Thymus (tissue), 11 donors: ENCODE measurements around the gene ZNF594. TPM values are rescaled to one million over a fixed set of nuclear protein-coding genes. Genes with fewer than 3 reads are reported as not detected.
A peak's percentile ranks its signal among the peaks of the same experiment; 100 is the strongest.
"Not testable (repeated sequence)": the region's sequence is repeated elsewhere in the genome, so short reads cannot be mapped to it uniquely, and the experiment has no call there.

ENCODE experiments used
- DNase-seq, 9 donors: peaks; one replicate each; pipeline ENCODE4 v3.0.0-alpha.2; 2013; ENCODE audit warnings: low spot score in 9 of 9, low read depth in 6 of 9, missing footprints in 1 of 9
- H3K27ac ChIP-seq, 2 donors: one replicate each; pipeline ENCODE4 v1.5.1; 2013; ENCODE audit warnings: control low read depth in 1 of 2, low read depth in 1 of 2, low read length in 1 of 2, mild to moderate bottlenecking in 1 of 2, moderate library complexity in 1 of 2
- H3K27me3 ChIP-seq, 2 donors: one replicate each; pipeline ENCODE4 v1.5.1; 2013; ENCODE audit warnings: low read length in 1 of 2; ENCODE audit not compliant: control insufficient read depth in 2 of 2, insufficient read depth in 1 of 2
- H3K36me3 ChIP-seq, 2 donors: one replicate each; pipeline ENCODE4 v1.5.1; 2013; ENCODE audit warnings: low read length in 1 of 2, mild to moderate bottlenecking in 1 of 2, moderate library complexity in 1 of 2; ENCODE audit not compliant: control insufficient read depth in 2 of 2, insufficient read depth in 2 of 2
- H3K4me1 ChIP-seq, 2 donors: one replicate each; pipeline ENCODE4 v1.5.1; 2013; ENCODE audit warnings: low read length in 2 of 2; ENCODE audit not compliant: control insufficient read depth in 2 of 2, insufficient read depth in 2 of 2
- H3K4me3 ChIP-seq, 2 donors: one replicate each; pipeline ENCODE4 v1.5.1; 2013; ENCODE audit warnings: low read length in 2 of 2, control low read depth in 1 of 2, mild to moderate bottlenecking in 1 of 2
- H3K9me3 ChIP-seq, 2 donors: one replicate each; pipeline ENCODE4 v1.5.1; 2013; ENCODE audit warnings: low read length in 1 of 2, mild to moderate bottlenecking in 1 of 2; ENCODE audit not compliant: control insufficient read depth in 2 of 2, insufficient read depth in 1 of 2
- WGBS: extraction: QIAGEN DNeasy Blood & Tissue Kit; methylation state at CpG from one replicate; pipeline ENCODE4 v1.1.7; 2013; 5-methylcytosine and 5-hydroxymethylcytosine counted together
- polyA plus RNA-seq: library from polyadenylated mRNA; stranded (reverse); fragments of 200-250 nt; gene quantifications from one replicate; pipeline ENCODE4 v1.2.3, GENCODE V29; 2013
- total RNA-seq: library from RNA; stranded (reverse); fragments of 120-200 nt; gene quantifications from one replicate; pipeline ENCODE4 v1.2.4, GENCODE V29; 2013
- donor health status: healthy.

The ZNF594 gene
- total and polyA plus RNA-seq, 2 donors: 5.0 to 12.2 TPM

DNA sequence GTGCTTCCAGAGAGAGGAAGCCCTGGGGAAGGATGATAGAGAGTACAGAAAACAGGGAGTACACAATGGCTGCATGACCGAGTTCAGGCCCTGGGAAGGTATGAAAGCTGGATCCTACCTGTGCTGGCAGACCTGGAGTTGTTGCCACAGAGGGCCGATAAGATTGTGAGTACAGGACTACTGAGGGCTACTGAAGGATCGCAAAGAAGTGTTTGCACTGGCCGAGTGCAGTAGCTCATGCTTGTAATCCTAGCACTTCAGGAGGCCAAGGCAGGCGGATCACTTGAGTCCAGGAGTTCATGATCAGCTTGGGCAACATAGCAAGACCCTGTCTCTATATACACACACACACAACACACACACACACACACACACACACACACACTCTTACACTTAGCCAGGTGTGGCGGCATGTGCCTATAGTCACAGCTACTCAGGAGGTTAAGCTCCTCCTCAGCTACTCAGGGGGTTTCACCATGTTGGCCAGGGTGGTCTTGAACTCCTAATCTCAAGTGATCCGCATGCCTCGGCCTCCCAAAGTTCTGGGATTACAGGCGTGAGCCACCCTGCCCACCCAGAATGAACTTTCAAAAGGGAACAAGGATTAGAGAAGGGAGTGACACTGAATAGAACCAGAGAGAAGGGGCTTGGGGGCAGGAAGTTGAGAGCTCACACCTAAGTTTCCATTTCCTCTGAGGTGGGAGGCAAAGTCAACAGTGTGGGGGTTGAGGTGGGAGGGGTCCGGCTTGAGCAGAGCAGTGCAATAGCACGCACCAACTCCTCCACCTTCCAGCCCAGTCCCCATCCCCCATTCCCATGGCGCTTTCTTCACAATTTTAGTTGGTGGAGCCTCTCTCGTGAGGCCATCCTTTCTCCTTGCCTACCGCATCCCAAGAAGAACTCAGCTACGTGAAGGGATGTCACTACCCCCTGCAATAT is 35.5 kb upstream of the ZNF594 start:
- H3K27ac ChIP-seq: peak overlapping the region; percentile 66 to 80
- H3K36me3 ChIP-seq: peaks cover 0 to 5% of the 10 kb centered on the region in 2 donors
- H3K27me3 ChIP-seq: no peaks in the 10 kb centered on the region
- peak in 4 of 9 donors; percentile 34 to 67 (median 54) for DNase-seq
- no peak overlapping the region for H3K4me3 ChIP-seq
- H3K4me1 ChIP-seq: peaks cover 6 to 17% of the 10 kb centered on the region in 2 donors
- 93% methylated on average over 15 of the region's 15 CpGs for WGBS
- H3K9me3 ChIP-seq: no peaks in the 10 kb centered on the region

DNA sequence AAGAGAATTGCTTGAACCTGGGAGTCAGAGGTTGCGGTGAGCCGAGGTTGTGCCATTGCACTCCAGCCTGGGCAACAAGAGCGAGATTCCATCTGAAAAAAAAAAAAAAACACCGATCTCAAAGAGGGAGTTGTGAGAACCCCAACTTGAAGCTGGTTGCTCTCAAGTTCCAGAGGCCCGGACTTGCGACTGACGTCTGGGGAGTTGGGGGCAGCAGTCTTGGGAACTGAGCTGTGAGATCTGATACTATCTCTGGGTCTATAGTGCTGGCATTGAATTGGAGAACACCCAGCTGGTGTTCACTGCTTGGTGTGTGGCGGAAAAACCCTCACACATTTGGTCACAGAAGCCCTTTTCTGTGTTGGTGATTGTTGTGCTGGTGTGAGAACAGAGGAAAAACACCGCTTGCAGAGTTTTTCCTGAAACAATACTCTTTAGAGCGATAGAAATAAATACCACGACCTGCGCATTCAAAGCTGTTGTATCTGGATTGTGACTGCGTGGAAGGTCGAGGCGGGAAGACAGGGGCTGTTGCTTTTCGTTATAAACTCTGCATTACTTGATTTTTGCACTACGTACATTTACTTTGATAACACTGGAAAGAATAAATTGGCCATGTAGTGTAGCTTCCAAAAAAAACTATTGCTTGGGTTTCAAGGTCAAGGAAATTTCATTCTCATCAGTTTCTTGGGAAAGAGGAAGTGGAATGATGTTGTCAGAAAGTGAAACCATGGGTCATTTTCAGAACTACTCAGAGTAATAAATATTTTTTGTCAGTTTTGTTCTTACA is 34.2 kb upstream of the ZNF594 start:
- Histone ChIP-seq H3K27ac (peak overlapping the region in 1 of 2 donors; percentile 58), H3K4me1 (peaks cover 8 to 20% of the 10 kb centered on the region in 2 donors), H3K27me3 (no peaks in the 10 kb centered on the region), H3K36me3 (peaks cover 0 to 5% of the 10 kb centered on the region in 2 donors), H3K4me3 (no peak overlapping the region), H3K9me3 (no peaks in the 10 kb centered on the region)
- DNase-seq: no peak
- WGBS: 91% methylated on average over 17 of the region's 17 CpGs

DNA sequence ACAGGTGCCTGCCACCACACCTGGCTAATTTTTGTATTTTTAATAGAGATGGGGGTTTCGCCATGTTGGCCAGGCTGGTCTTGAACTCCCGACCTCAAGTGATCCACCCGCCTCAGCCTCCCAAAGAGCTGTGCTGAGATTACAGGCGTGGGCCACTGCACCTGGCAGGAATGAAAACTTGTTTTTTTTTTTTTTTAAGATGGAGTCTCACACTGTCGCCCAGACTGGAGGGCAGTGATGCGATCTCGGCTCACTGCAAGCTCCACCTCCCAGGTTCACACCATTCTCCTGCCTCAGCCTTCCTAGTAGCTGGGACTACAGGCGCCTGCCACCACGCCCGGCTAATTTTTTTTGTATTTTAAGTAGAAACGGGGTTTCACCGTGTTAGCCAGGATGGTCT is 30.2 kb upstream of the ZNF594 start:
- H3K9me3 ChIP-seq, DNase-seq, H3K4me1 ChIP-seq, H3K27me3 ChIP-seq, H3K4me3 ChIP-seq: not testable (repeated sequence)
- peaks cover 0 to 11% of the 10 kb centered on the region in 2 donors for H3K36me3 ChIP-seq
- 94% methylated on average over 12 of the region's 12 CpGs for WGBS
- H3K27ac ChIP-seq: peak overlapping the region in 1 of 2 donors; percentile 87

DNA sequence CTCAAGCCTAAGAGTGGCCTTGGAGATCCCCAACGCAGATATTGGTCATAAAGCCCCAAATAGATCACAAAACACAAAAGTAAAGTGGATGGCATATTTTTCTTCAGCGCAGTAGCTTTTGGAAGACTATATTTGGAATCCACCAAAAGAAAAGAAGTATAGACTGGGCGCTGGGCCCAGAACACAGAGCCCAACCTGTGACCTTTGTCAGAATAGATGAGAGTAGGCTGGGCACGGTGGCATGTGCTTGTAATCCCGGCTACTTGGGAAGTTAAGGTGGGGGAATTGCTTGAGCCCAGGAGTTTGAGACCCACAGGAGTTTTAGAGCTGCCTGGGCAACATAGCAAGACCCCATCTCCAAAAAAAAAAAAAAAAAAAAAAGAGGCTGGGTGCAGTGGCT is 28.4 kb upstream of the ZNF594 start:
- no peaks in the 10 kb centered on the region for H3K9me3 ChIP-seq
- no peak for DNase-seq
- peaks cover 2 to 3% of the 10 kb centered on the region in 2 donors for H3K4me1 ChIP-seq
- no peaks in the 10 kb centered on the region for H3K27me3 ChIP-seq
- no peak overlapping the region for H3K27ac ChIP-seq
- 97% methylated on average over 5 of the region's 5 CpGs for WGBS
- H3K36me3 ChIP-seq: peaks cover 0 to 15% of the 10 kb centered on the region in 2 donors
- H3K4me3 ChIP-seq: no peak overlapping the region

DNA sequence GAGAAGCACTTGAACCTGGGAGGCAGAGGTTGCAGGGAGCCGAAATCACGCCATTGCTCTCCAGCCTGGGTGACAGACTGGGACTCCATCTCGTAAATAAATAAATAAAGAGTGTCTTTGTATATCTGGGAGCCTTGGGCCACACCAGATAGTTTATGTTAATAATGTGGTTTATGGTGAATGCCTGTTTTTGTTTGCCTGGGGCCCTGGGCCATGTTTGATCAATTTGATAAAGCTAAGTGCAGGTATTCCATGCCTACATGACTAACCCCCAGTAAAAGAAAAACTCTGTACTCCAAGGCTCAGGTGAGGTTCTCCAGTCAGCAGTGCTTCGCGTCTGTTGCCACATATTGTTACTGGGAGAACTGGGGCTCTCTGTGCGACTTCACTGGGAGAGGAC is 27.9 kb upstream of the ZNF594 start:
- 99% methylated on average over 6 of the region's 6 CpGs for WGBS
- H3K36me3 ChIP-seq: peaks cover 0 to 15% of the 10 kb centered on the region in 2 donors
- H3K9me3 ChIP-seq: no peaks in the 10 kb centered on the region
- H3K4me3 ChIP-seq: no peak overlapping the region
- H3K27me3 ChIP-seq: no peaks in the 10 kb centered on the region
- DNase-seq: no peak
- H3K4me1 ChIP-seq: peaks cover 2 to 3% of the 10 kb centered on the region in 2 donors
- H3K27ac ChIP-seq: no peak overlapping the region

DNA sequence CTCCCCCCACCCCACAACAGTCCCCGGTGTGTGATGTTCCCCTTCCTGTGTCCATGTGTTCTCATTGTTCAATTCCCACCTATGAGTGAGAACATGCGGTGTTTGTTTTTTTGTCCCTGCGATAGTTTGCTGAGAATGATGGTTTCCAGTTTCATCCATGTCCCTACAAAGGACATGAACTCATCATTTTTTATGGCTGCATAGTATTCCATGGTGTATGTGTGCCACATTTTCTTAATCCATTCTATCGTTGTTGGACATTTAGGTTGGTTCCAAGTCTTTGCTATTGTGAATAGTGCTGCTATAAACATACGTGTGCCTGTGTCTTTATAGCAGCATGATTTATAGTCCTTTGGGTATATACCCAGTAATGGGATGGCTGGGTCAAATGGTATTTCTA is 25.9 kb upstream of the ZNF594 start:
- H3K4me1 ChIP-seq, H3K4me3 ChIP-seq, DNase-seq, H3K27me3 ChIP-seq, H3K9me3 ChIP-seq, H3K27ac ChIP-seq: not testable (repeated sequence)
- WGBS: 97% methylated on average over 4 of the region's 5 CpGs
- H3K36me3 ChIP-seq: peaks cover 0 to 14% of the 10 kb centered on the region in 2 donors

DNA sequence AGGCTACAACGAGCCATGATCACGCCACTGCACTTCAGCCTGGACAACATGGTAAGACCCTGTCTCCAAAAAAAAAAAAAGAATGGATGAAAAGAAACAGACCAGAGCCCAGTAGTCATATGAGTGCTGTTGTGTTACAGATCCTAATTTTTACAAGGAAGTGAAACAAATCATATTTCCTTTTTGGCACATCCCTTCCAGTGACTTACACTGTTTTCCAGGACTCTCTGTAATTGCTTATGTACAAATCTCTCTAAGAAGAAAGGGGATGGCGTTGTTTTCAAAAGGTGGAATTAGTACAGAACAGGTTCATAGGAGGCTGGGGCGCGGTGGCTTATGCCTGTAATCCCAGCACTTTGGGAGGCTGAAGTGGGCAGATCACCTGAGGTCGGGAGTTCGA is 19.8 kb upstream of the ZNF594 start:
- WGBS: 98% methylated on average over 7 of the region's 7 CpGs
- Histone ChIP-seq H3K9me3 (no peaks in the 10 kb centered on the region), H3K4me3 (no peak overlapping the region), H3K27ac (peak overlapping the region; percentile 45 to 78), H3K27me3 (no peaks in the 10 kb centered on the region), H3K36me3 (peaks cover 0 to 8% of the 10 kb centered on the region in 2 donors), H3K4me1 (no peaks in the 10 kb centered on the region)
- no peak for DNase-seq

DNA sequence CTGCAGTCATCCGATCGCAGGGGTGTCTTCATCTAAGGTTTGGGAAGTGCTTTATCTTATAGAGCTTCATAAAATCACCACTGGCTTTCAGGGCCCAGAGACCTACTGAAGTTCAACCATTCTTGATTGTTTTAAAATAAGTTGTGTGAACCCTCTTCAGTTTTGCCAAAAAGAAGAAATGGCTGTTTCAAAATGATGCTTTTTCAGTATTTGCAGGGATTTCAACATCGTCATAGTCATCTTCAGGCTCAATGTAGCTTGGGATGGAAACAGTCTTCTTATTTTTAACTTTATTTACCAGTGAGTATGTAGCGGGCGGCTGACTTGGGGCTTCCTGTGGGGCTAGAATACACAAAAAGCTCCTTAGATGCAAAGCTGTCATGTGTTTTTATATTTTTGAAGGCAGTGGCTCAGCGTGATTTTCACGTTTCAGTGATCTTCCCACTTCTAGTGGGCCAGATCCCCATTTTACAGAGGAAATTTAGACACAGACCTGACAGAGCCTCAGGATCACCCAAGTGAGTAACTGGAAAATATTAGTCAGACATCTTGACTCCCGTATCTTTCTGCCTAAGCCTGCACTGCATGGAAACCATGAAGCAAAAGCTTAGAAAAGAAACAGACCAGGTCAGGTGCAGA is 19.1 kb upstream of the ZNF594 start:
- H3K36me3 ChIP-seq: peaks cover 0 to 7% of the 10 kb centered on the region in 2 donors
- H3K27me3 ChIP-seq: no peaks in the 10 kb centered on the region
- H3K4me1 ChIP-seq: no peaks in the 10 kb centered on the region
- 87% methylated on average over 8 of the region's 8 CpGs for WGBS
- no peak overlapping the region for H3K4me3 ChIP-seq
- DNase-seq: no peak
- H3K9me3 ChIP-seq: no peaks in the 10 kb centered on the region
- H3K27ac ChIP-seq: peak overlapping the region; percentile 45 to 78
